ENCODE data around the gene SNTG2.
"Not testable (repeated sequence)": the region's sequence is repeated elsewhere in the genome, so short reads cannot be mapped to it uniquely, and the experiment has no call there.

The SNTG2 gene

GRCh38 chr2:1071650-1072049 is 121.0 kb downstream of the SNTG2 start:
- no peak for DNase-seq (ENCODE audit: low read depth, low spot score)
- no peak overlapping the region for H3K4me3 ChIP-seq (ENCODE audit: low read length)

DNA sequence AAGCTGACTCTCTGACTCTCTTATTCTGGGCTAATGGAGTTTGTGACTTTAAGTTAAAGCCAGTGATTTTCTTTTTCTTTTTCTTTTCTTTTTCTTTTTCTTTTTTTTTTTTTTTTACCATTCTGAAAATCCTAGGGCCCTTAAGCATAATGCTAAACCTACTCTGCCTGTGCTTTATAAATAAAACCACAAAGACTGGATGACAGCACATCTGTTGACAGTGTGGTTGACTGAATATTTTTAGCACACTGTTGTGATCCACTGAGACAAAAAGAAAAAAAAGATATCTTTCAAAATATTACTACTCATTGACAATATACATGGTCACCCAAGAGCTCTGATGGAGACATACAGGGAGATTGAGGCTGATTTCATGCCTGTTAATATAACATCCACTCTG is 121.6 kb downstream of the SNTG2 start:
- DNase-seq (ENCODE audit: low read depth, low spot score), result peak; percentile 26
- no peak overlapping the region for H3K4me3 ChIP-seq (ENCODE audit: low read length)

DNA sequence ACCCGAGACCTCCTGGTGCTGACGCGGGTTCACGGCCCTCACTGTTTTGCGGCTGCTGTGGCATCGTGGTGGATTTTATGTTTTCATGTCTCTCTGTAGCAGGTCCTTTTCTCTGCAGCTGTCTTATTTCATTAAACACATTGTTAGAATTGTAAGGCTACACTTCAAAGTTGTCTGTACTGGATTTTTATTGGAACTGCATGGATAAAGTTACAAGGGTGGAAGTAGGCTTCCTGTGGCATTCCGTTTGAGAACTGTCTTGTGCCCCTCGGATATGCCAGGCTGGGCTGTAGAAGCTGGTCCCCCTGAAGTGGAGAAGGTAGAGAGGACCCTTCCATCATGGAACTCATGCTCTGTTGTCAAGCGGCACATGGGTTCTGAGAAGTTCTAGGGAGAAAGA is 127.3 kb downstream of the SNTG2 start:
- H3K4me3 ChIP-seq (ENCODE audit: low read length), result no peak overlapping the region
- no peak for DNase-seq (ENCODE audit: low read depth, low spot score)

DNA sequence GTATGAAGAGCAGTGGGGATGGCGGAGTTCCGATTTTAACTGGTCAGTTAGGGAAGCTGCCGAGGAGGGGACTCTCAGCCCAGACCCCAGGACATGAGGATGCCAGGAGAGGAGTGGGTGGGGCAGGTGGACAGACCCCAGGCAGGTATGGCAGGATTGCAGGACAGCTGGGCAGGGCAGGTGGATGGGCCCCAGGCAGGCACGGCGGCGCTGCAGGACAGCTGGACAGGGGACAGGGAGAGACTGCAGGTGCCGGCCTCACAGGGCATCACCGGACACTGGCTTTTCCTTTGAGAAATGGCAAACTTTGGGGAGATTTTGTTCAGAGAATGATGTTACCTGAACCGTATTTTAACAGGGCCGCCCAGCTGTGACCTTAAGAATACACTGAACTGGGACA is 127.7 kb downstream of the SNTG2 start:
- DNase-seq (ENCODE audit: low read depth, low spot score), result no peak
- no peak overlapping the region for H3K4me3 ChIP-seq (ENCODE audit: low read length)

DNA sequence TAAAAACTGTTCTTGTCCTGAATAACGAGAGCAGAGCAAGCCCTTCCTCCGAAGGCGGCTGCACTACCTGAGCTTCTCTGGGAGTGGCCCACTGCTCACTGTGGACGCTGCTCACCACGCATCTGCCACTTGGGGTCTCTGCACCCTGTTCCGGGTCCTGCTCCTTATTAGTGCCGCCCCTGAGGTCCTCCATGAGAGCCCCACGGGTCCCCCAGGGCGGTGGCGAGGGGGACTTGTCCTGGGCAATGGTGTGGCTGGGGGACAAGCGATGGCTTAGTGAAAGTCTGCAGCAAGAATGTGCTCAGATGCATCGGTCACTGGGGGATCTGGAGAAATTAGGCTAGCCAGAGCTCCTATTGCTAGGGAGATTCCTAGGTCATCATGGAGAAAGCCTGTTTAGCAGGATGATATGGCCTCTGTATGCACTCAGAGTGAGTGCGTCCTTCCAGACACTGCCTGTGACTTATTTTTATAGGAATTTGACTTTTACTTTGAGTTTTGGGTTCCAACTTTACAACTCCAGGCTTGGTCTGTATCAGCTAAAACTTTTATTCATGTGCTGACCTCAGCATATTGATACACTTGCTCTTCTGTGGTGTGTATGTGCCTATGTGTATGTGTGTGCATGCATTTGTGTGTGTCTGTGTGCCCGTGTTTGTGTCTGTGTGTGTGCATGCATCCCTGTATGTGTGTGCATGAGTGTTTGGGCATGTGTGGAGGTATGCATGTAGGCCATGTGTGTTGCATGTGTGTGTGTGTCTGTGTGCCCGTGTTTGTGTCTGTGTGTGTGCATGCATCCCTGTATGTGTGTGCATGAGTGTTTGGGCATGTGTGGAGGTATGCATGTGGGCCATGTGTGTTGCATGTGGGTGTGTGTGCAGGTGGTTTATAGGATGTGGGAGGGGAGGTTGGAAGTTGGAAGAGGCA is 129.5 kb downstream of the SNTG2 start:
- H3K4me3 ChIP-seq (ENCODE audit: low read length), result no peak overlapping the region
- DNase-seq (ENCODE audit: low read depth, low spot score), result no peak

DNA sequence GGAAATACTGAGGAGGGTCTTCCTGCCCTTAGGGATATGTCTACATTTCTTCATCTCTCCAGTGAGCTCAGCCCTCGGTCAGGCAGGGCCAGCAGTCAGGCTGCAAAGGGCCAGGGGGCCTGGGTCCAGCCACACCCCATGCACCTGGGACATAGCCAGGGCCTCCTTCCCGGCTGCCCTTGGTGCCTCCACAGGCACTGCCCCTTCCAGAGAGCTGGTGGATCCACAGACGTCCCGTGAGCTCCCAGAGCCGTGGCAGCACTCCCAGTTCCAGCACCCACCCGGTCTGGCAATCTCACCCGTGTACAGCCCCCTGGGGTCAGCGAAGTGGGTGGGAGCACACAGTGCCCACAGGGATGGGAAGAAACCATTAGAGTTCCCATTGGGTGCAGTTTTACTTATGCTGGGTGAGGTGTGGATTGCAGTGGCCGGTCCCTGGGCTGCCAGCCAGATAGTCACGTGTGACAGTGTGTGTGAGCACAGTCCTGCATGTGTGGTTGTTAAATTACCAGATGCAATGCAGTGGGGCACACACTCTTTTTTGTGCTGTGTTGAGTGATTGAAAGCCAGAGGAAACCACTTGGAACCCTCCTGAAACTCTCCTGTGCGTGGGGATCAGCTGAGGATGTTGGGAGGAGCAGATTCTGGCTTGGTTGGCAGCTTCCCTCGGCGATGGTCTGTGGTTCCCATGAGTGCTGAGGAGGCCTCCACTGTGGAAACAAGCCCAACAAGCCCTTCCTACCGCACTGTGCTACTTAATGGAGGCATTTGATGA is 131.0 kb downstream of the SNTG2 start:
- no peak overlapping the region for H3K4me3 ChIP-seq (ENCODE audit: low read length)
- no peak for DNase-seq (ENCODE audit: low read depth, low spot score)

- no peak overlapping the region for H3K4me3 ChIP-seq (ENCODE audit: low read length)
- DNase-seq (ENCODE audit: low read depth, low spot score), result no peak
Measured at GRCh38 chr2:1082456-1083205, 132.0 kb downstream of the SNTG2 start.

GRCh38 chr2:1088192-1088860 is 137.7 kb downstream of the SNTG2 start:
- H3K4me3 ChIP-seq (ENCODE audit: low read length), result no peak overlapping the region
- no peak for DNase-seq (ENCODE audit: low read depth, low spot score)

GRCh38 chr2:1088940-1089339 is 138.3 kb downstream of the SNTG2 start:
- H3K4me3 ChIP-seq (ENCODE audit: low read length), result no peak overlapping the region
- no peak for DNase-seq (ENCODE audit: low read depth, low spot score)

DNA sequence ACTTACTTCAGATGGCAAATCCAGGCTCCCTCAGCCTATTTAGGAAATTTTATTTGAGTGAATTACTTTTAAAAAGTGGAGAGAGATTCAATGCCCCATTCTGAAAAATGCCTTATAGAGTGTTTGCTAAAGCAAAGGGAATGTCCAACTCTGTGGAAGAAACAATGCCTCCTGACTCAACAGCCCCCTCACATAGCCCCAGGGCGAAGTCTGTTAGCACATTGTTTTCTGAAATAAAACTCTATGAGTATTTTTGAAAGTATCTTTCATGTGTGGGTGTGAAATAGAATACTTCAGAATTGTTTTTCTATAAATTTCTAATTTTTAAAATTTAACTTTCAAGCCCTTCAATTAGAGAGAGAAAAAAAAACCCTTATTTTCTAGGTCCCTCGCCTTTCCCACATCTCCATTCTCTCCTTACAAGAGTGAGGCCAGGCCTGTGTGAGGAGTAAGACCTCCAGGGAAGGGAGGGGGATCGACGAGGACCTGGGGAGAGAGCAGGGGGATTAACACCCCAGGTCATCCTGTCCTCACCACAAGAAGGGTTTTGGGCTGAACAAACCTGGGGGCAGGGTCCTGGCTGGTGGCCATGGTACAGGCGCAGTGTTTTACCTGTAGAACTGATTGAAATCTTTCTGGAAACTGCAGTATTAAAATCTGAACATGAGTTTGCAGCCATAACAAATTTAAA is 141.4 kb downstream of the SNTG2 start:
- no peak overlapping the region for H3K4me3 ChIP-seq (ENCODE audit: low read length)

GRCh38 chr2:1093668-1094067 is 143.0 kb downstream of the SNTG2 start:
- not testable (repeated sequence) for DNase-seq (ENCODE audit: low read depth, low spot score); H3K4me3 ChIP-seq (ENCODE audit: low read length)

More for the DNA sequence above, 141.4 kb downstream of the SNTG2 start:
- DNase-seq (ENCODE audit: low read depth, low spot score), result no peak

DNA sequence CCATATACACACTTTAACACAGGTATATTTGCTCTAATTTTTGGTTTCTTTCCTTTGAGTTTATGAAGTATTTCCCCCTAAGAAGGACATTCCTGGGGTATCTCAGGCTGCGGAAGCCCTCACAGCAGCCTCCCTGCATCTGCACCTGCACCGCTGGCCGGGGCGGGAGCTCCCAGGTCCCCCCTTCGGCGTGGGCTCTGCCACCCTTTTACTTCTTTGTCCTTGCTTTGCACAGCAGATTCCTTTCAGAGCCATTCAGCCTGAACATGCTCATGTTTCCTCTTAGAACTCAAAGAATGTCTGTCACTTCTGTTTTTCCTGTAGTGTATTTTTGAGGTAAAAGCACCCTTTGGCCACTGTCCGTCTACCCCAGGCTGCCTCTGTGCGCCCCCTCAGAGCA is 146.5 kb downstream of the SNTG2 start:
- no peak overlapping the region for H3K4me3 ChIP-seq (ENCODE audit: low read length)
- no peak for DNase-seq (ENCODE audit: low read depth, low spot score)

- no peak for DNase-seq (ENCODE audit: low read depth, low spot score)
- no peak overlapping the region for H3K4me3 ChIP-seq (ENCODE audit: low read length)
Measured at GRCh38 chr2:1099418-1099817, 148.8 kb downstream of the SNTG2 start.

- no peak for DNase-seq (ENCODE audit: low read depth, low spot score)
- no peak overlapping the region for H3K4me3 ChIP-seq (ENCODE audit: low read length)
Measured at GRCh38 chr2:1101011-1101782, 150.5 kb downstream of the SNTG2 start.

DNA sequence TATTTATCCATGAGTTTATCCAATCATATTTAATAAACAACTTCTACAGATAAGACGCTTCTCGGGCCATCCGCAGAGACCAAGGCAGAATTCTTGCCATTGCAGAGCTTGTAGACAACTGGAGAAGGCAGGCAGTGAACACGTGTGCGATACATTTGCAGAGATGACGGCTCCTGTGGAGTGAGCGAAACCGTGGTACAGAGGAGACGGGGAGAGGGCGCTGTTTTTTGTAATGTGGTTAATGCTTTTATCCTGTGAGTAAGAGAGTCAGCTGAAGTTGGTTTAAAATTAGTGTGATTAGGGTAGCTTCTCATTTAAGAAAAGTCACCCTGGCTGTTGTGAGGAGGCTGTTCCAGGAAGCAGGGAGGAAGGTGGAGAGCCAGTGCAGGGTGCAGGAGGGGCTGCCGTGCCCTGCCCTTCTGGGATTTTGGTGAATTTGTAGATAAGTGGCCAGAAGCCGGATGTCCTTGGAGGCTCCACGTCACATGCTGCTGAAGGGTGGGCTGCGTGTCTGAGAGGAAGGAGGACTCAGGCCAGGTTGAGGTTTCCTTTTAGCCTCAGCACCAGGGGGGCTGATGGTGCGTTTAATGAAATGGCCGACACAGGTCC is 151.4 kb downstream of the SNTG2 start:
- no peak overlapping the region for H3K4me3 ChIP-seq (ENCODE audit: low read length)
- peak; percentile 54 for DNase-seq (ENCODE audit: low read depth, low spot score)

- no peak for DNase-seq (ENCODE audit: low read depth, low spot score)
- no peak overlapping the region for H3K4me3 ChIP-seq (ENCODE audit: low read length)
Measured at GRCh38 chr2:1104364-1104763, 153.7 kb downstream of the SNTG2 start.

GRCh38 chr2:1106344-1106743 is 155.7 kb downstream of the SNTG2 start:
- not testable (repeated sequence) for DNase-seq (ENCODE audit: low read depth, low spot score); H3K4me3 ChIP-seq (ENCODE audit: low read length)
